HG03432 (cell line): ENCODE data around the gene LIN7C.
A peak's percentile ranks its signal among the peaks of the same experiment; 100 is the strongest.

Source experiments
- ATAC-seq: cut with Tn5 transposase; IDR thresholded peaks from one replicate; pipeline ENCODE4 v1.9.1; 2021; ENCODE audit warnings: mild to moderate bottlenecking, moderate library complexity; ENCODE audit not compliant: unreplicated experiment

The LIN7C gene

GRCh38 chr11:27512238-27512637 lies 5.7 kb upstream of the LIN7C start:
- no peak for ATAC-seq

GRCh38 chr11:27509908-27510307 lies 3.3 kb upstream of the LIN7C start:
- no peak for ATAC-seq

- ATAC-seq: no peak
Measured at GRCh38 chr11:27507557-27508322, 1.2 kb upstream of the LIN7C start.

- peak; percentile 2 for ATAC-seq
Measured at GRCh38 chr11:27505781-27506180, 788 bp downstream of the LIN7C start.

- ATAC-seq: no peak
Measured at GRCh38 chr11:27504205-27504604, 2.4 kb downstream of the LIN7C start.

GRCh38 chr11:27501100-27501499 lies 5.5 kb downstream of the LIN7C start:
- ATAC-seq: no peak

GRCh38 chr11:27497911-27498310 lies 8.7 kb downstream of the LIN7C start:
- ATAC-seq: no peak

GRCh38 chr11:27497284-27497866 lies 9.2 kb downstream of the LIN7C start:
- ATAC-seq: peak; percentile 76

GRCh38 chr11:27496461-27496860 lies 10.1 kb downstream of the LIN7C start:
- ATAC-seq: no peak

GRCh38 chr11:27495710-27496300 lies 10.8 kb downstream of the LIN7C start:
- ATAC-seq: no peak

GRCh38 chr11:27489092-27489491 lies 17.5 kb downstream of the LIN7C start:
- ATAC-seq: no peak

- ATAC-seq: no peak
Measured at GRCh38 chr11:27487706-27488105, 18.9 kb downstream of the LIN7C start.

- ATAC-seq: peak; percentile 76
Measured at GRCh38 chr11:27485930-27486773, 20.4 kb downstream of the LIN7C start.

- no peak for ATAC-seq
Measured at GRCh38 chr11:27482793-27483192, 23.8 kb downstream of the LIN7C start.

GRCh38 chr11:27481992-27482391 lies 24.6 kb downstream of the LIN7C start:
- no peak for ATAC-seq

- ATAC-seq: no peak
Measured at GRCh38 chr11:27477831-27478230, 28.7 kb downstream of the LIN7C start.

GRCh38 chr11:27477243-27477642 lies 29.3 kb downstream of the LIN7C start:
- ATAC-seq: no peak

GRCh38 chr11:27475622-27476021 lies 30.9 kb downstream of the LIN7C start:
- ATAC-seq: no peak

GRCh38 chr11:27473017-27473406 lies 33.6 kb downstream of the LIN7C start:
- ATAC-seq: no peak

GRCh38 chr11:27472398-27473016 lies 34.1 kb downstream of the LIN7C start, which contains the start of gene LGR4:
Gene LGR4 (minus strand): TSS chr11:27472790. CDS start chr11:27472302, 488 bp downstream.
- ATAC-seq: peak; percentile 83
